ENCODE results near the gene DNAJA2.

The DNAJA2 gene

DNA sequence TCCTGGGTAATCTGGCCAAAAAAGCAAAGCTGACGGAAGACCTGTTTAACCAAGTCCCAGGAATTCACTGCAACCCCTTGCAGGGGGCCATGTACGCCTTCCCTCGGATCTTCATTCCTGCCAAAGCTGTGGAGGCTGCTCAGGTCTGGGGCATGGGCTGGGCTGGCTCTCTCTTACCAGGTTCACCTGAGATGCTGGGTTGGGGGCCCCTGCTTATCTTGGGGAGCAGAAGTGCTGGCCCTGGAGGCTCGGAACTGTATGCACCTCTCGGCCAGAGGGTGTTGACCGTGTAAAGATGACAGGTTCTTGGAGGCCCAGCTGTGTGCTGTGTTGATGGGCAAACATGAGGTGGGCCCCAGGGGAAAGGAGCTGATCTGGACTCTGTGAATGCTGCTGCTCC is 49.1 kb downstream of the DNAJA2 start:
- DNase-seq, result no peak

DNA sequence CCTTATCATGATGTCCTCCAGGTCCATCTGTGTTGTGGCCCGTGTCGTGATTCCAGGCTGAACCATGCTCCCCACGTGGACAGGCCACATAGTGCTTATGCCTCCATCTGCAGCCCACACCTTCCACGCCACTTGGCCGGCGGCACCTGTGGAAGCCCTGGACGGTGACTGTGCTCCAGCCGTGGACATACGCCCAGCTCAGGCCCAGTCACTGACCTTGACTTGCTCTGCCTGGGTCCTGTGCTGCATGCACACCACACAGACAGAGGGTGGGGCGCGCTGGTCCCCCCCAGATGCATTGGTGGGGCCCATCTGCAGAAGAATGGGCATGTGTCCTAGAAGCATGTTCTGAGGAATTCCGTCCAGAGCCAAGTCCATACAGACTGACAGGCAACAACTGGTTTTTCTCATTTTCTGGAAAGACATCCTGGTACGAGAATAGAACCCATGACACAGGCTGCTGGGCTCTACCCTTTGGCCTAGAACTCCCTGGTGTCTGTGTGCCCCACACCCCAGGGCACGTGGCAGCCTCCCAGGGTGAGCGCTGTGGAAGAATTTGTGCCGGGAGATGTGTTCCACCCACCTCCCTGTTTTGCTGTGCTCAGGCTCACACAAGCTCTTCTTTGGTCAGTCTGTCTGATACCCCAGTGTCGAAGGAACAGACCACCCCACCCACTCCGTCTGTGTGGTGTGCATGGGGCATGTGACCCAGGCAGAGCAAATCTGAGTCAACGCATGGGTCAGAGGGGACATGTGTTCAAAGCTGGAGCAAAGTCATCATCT is 49.8 kb downstream of the DNAJA2 start:
- DNase-seq, result no peak

DNA sequence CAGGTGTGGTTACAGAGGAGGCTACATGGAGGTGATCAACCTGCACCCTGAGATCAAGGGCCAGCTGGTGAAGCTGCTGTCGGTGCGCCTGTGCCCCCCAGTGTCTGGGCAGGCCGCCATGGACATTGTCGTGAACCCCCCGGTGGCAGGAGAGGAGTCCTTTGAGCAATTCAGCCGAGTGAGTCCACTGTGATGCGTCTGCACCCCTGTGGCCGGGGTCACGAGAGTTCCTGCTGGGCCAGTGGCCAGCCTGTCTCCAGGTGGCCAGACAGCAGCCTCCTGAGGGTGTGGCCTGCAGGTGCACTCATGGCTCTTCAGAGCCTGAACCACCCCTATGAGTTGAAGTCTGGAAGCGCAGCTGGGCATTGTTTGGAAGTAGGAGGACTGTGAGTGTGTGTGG is 51.2 kb downstream of the DNAJA2 start:
- no peak for DNase-seq

DNA sequence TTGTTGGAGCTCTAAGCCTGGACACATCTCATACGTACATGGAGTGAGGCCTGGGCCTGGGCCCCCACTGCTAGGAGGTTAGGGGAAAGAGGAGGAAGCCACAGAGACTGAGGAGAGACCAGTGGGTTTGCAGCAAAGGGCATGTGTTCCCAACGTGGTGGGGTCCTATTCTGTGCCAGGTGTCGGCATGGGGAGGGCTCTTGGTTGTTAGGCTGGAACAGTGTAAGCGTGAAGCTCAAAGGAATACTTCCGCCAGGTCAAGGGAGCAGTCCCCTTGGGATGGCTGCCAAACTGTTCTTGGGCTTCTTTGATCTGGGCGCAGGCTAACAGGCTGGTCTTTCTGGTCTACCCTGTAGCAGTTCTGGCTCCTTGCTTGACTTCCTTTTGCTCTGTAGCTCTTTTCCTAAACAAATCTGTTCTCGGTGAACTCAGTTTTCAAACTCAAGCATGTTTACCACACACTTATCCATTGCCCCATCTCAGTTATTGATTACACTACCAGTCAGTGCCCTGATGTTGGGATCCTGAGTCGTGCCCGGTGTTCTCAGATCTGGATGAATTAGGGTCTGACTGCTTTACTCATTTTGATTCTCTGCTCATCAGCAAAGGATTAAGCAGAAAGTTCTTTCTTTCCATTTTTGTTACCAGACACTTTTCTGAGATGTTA is 52.9 kb downstream of the DNAJA2 start:
- DNase-seq, result no peak

DNA sequence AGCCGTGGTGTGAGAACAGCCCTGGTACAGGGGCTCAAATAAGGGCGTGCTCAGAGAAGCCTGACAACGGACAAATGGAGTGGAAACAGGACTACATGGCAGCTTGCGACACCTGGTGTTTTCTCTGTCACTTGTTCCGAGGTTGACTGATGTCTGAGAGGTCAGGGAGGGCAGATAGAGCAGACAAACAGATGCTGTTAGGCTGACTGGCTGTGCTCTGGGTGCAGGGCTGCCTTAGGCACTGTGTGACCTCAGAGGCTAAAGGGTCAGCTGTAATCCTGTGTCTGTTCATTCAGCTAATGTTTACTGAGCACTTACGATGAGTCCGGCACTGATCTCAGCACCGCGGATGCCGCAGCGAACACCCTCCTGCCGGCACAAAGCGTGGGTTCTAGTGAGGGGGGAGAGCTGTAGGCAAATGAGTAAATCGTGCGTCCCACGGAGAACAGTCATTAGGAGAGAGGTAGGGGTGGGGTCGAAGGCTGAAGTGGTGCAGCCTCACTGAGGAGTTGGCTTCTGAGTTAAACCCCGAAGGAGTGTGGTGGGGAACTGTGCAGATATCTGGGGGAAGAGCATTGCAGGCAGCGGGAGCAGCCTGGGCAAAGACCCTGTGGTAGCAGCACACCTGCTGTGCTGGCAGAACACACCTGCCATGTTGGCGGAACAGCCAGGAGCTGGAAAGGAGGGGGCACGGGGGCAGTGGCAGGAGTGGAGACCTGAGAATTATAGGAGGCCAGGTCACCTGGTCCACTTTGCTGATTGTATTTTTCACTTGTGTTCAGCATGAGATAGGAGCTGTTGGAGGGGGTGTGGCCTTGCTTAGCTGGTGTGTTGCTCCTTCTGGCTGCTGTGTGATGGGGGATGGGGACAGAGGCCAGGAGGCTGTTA is 54.3 kb downstream of the DNAJA2 start:
- peak; percentile 12 for DNase-seq

DNA sequence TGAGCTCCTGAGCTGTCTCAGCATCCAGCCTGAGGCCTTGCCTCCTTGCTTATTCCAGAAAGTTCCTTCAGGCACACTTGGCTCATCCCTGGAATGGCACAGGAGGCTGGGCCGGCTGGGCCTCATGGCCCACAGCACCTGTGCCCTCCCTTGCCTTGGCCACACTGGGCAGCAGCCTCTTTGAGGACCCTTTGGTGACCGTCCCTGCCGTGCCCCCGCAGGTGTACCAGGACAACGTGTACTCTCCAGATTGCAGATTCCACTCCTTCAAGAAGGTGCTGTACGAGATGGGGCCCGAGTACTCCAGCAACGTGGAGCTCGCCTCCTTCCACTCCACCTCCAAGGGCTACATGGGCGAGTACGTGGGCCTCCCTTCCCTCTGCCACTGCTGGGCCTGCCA is 55.1 kb downstream of the DNAJA2 start:
- DNase-seq, result no peak

DNA sequence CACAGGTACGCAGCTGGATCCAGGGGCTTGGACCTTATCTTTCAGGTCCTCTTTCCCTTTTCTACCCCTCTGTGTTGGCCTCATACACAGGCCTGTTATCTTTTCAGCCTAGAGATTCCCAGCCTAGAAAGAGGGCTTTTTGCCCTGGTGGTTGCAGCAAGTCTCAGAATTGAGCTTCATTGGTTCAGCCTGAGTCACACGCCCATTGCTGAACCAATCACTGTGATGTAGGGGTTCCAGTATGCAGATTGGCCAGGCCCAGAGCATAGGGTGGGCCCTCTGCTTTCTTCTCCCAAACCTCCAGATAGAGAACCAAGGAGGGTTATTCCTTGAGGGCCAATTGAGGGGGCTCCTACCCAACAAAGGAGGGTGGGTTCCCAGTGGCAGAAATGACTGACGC is 56.5 kb downstream of the DNAJA2 start:
- no peak for DNase-seq

DNA sequence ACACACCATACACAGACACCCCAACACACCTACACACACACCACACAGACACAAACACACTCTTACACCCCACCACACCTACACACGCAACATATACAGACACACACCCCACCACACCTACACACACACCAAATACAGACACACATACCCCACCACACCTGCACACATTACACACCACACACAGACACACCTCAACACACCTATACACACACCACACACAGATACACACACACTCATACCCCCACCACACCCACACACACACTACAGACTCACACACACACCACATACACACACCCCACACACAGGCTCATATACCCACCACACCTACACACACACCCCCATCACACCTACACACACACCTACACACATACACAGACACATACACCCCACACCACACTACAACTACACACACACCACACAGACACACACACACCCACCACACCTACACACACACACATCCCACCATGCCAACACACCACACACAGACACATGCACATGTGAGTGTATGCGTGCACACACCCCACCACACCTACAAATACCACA is 57.9 kb downstream of the DNAJA2 start:
- DNase-seq, result no peak

DNA sequence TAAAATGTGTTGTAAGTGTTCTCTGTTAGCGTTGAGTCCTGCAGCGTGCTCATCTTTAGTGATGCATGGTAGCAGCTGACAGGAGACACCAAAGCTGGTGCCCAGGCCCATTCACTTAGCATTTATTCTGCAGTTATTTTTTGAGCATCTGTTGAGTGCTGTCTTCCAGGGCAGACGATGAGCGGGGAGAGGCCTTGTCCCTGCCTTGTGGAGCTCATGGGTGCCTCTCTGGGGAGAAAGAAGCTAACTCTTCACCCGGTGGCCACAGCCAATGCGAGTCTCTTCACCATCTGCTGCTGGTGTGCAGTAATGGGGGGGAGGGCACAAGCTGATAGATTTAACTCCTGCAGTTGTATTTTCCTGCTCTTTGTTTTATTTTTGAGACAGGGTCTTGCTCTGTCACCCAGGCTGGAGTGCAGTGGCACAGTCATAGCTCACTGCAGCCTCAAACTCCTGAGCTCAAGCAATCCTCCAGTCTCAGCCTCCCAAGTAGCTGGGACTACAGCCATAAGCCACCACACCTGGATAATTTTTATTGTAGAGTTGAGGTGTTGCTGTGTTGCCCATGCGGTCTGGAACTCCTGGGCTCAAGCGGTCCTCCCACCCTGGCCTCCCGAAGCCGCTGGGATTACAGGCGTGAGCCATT is 58.8 kb downstream of the DNAJA2 start:
- DNase-seq, result no peak

DNA sequence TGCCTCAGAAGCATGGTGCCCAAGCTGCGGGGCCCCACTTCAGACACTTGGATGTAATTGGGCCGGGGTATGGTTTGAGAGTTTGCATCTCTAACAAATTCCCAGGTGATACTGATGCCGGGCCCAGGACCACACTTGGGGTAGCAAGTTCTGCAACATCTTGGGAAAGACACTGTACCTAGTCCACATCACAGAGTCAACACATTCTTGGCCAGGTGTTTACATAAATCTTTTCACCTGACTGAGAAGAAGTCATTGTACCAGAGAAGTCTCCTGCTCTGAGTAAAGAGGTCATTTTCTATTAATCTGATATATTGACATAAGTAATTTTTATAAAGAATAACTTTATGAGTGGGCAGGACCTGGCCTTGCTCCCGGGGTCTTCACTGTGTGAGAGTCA is 61.8 kb downstream of the DNAJA2 start:
- no peak for DNase-seq

DNA sequence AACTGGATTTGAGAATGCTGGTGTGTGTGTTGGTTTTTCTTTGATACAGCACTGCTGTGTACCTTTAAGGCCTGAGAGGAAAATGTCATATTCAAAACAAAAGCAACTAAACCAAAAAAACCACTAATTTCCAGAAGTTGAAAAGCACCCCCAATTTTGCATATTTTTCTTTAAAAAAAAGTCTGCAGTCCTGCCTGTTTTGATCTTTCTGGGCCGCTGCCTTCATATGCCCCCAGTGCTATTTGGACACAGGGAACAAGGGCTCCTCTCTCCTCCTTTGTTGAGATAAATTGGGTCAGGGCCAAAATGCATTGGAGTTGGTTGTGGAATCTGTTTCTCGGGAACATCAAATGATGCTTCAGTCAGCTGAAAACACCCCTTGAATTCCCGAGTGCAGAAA is 62.4 kb downstream of the DNAJA2 start:
- no peak for DNase-seq

DNA sequence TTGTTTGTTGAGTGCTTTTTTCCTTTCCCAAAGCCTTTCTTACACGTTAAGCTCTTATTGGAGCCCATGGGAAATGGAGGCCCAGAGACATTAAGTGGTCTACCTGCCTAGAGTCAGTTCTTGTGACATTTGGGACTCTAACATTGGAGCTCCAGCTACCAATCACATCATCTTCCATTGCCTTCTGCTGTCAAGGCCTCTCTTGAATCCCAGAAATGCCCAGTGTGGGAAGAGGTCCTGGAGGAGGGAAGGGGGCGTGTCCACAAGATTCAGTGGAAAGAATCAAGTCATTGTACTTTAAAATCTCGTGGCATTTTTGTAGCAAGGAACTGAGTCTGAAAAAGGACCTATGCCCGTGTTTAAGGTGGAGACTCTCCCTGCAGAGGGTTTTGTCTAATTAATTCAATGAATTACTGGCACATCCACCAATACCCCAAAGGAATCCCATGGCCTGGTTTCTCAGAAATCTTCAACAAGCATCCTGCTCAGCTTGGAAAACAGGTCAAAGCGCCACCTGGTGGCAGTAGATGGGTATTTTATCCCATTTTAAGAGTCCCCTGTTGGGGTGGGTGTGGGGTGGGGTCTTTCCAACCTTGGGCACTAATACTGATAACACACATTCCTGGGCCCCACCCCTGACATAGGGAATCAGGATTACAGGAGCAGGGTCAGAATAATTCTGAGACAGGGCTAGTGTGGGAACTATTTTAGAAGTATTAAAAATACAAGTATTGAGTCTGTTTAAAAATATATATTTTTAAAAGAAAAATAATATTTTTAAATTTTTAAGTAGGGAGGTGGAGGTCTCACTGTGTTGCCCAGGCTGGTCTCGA is 64.7 kb downstream of the DNAJA2 start:
- peak; percentile 70 for DNase-seq

DNA sequence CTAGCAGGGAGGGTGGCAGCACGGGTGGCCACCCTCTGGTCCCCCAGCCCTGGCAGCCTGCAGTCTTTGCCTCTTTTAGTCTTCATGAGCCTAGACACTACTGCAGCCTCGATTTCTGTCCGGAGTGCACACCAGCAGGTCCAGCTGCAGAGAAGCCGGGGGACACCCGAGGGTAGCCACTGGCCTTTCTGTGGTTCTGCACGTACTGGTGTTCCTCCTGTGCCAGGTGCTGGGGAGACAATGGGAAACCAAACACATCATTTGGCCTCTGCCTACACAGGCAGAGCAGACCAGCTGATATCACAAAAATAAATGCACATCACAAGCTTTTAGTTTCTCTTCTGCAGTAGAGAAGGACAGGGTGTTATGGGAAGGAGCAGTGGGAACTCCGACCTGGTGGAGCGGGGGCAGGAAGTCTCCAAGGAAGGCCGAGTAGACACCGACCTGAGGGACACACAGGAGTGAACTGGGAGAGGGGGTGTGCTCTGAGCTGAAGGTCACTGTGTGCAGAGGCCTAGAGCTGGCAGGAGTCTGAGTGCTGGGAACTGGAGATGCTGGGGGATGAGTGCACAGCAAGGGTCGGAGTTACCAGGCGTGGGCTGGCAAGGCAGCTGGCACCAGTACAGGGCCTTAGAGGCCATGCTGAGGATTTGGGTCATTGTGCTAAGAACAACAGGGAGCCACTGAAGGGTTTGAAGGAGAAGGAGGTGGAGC is 66.3 kb downstream of the DNAJA2 start:
- DNase-seq, result no peak

DNA sequence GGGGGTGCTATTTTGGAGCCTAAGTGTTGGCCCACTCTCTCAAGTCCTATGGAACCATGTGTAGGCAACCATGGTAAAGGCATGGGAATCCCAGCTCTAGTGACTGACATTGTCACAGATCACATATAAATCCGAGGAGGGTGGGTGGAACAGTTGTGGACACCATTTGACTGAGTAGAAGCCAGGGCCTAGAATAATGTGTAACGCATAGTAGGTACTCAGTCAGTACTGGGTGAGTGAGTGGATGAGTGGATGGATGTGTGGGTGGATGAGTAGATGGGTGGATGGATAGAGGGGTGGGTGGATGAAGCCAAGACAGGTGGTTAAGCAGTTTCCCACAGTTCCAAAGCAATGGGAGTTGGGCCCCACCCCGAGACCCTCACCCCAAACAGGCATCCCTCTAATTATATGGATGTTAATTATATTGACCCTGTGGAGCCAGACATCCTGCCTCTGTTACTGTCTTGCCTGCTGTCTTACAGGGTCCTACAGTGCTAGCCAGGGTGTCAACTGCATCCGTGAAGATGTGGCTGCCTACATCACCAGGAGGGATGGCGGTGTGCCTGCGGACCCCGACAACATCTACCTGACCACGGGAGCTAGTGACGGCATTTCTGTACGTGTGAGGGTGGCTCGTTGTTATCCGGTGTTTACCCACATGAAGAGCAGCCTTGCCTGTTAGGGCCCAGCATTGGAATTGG is 67.0 kb downstream of the DNAJA2 start:
- DNase-seq, result no peak
